Brain microvascular endothelial cell (primary cell): ENCODE measurements around the gene LDB3.

Source experiments
- DNase-seq: peaks from one replicate; pipeline ENCODE4 v3.0.0-alpha.2; 2020
- H3K27ac ChIP-seq: fragments of 250-450 bp; sonication (Bioruptor Pico); 2 replicates; pipeline ENCODE4 v1.5.1; 2020; ENCODE audit warnings: mild to moderate bottlenecking, moderate library complexity
- H3K27me3 ChIP-seq: fragments of 250-450 bp; sonication (Bioruptor Pico); replicated peaks from 2 replicates; pipeline ENCODE4 v1.5.1; 2020; ENCODE audit warnings: mild to moderate bottlenecking
- H3K36me3 ChIP-seq: fragments of 250-450 bp; sonication (Bioruptor Pico); replicated peaks from 2 replicates; pipeline ENCODE4 v1.5.1; 2020; ENCODE audit warnings: mild to moderate bottlenecking
- H3K4me3 ChIP-seq: 2 replicates; pipeline ENCODE4 v1.5.1; 2011; ENCODE audit warnings: low read depth, mild to moderate bottlenecking, control low read depth, low read length, moderate library complexity
- in situ Hi-C: cut with HindIII; loops from 2 replicates; pipeline ENCODE4 v1.10.0; 2017; ENCODE audit warnings: low sequenced_read_pairs, low pct_ligation_motif_present
- TF ChIP-seq, protein P1 (sequence below): IDR thresholded peaks from 2 replicates; pipeline ENCODE4 v1.5.1; 2011; ENCODE audit warnings: low read depth, mild to moderate bottlenecking, moderate library complexity, low read length, control low read depth, inconsistent platforms; ENCODE audit errors: missing control alignments

Gene LDB3

DNA sequence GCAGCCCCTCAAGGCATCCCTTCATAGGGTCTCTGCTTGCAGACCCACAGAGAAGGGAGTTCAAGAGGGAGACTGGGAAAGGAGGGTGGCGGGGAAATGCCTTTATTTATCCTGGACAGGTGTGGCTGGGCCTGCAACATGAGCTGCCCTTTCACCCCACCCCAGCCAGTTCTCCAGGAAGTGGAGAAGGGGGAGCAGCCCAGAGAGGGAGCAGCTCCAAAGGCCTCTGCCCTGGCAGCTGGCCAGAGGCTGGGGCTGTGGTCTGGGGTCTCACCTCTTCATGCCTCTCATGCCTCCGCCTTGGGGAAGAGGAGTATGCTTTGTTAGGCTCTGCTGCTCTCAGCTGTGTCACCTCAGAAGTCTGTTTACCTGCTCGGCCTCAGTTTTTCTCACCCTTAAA, 3.1 kb downstream of the LDB3 start:
- DNase-seq, result no peak
- Histone ChIP-seq H3K36me3 (no peaks in the 10 kb centered on the region), H3K4me3 (no peak overlapping the region), H3K27ac (no peak overlapping the region), H3K27me3 (no peaks in the 10 kb centered on the region)
- in situ Hi-C loops, result no loop called here
- TF ChIP-seq, protein P1, sequence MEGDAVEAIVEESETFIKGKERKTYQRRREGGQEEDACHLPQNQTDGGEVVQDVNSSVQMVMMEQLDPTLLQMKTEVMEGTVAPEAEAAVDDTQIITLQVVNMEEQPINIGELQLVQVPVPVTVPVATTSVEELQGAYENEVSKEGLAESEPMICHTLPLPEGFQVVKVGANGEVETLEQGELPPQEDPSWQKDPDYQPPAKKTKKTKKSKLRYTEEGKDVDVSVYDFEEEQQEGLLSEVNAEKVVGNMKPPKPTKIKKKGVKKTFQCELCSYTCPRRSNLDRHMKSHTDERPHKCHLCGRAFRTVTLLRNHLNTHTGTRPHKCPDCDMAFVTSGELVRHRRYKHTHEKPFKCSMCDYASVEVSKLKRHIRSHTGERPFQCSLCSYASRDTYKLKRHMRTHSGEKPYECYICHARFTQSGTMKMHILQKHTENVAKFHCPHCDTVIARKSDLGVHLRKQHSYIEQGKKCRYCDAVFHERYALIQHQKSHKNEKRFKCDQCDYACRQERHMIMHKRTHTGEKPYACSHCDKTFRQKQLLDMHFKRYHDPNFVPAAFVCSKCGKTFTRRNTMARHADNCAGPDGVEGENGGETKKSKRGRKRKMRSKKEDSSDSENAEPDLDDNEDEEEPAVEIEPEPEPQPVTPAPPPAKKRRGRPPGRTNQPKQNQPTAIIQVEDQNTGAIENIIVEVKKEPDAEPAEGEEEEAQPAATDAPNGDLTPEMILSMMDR, result no peak

DNA sequence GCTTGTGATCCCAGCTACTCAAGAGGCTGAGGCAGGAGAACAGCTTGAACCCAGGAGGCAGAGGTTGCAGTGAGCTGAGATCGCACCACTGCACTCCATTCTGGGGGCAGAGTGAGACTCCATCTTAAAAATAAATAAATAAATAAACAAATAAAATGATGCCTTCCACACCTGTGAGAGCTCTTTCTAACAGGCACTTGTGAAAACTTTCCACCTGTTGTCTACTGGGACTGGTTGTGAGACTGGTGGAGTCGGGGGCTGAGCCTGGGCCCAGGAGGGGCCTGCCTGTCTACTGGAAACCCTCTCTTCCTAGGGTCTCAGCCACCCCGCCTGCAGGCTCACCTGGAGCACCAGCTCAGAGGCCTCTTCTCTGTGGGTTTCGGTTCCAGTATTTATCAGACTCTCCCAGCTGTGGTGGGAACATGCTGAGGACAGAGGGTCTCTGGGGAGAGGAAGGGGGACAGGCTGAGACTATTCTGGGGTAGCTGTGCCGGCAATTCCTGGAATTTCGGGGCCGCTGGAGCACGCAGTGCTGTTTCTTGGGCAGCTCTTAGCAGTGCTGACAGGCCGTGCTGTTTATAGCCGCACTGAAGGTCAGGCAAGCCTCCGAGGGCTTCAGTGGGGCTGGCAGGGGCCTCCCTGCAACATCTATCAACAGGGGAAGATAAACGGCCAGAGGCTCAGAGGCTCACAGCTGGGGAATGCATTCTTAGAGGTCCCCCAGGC, 3.8 kb downstream of the LDB3 start:
- H3K27me3 ChIP-seq, result no peaks in the 10 kb centered on the region
- no peaks in the 10 kb centered on the region for H3K36me3 ChIP-seq
- TF ChIP-seq, protein P1, result no peak
- no peak overlapping the region for H3K4me3 ChIP-seq
- DNase-seq, result no peak
- in situ Hi-C loops, result no loop called here
- H3K27ac ChIP-seq, result no peak overlapping the region

DNA sequence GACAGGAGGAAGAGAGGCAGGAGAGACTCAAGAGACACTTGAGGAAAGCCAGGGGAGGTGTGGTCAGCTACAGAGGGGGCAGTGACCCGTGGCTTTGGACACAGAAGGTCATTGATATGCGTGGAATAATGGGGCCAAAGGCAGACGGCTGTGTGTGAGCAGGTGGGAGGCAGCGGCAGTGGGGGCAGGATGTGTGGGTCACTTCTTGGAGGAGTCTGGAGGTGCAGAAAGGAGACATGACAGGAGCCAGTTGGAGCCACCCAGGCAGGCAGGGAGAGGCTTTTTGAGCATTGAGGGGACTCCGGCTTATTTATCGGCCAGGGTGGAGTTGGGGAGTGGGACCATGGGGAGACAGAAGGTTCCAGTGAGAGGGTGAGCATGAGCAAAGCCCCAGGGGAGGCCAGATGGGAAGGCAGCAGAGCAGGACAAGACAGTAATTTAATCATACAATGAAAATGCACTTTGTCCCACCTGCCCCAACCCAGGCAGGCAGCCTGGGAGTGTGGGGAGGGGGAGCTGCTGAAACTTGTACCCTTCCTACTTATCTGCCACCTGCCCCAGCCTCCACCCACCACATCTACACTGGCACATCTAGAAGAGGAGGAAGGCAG, 5.0 kb downstream of the LDB3 start:
- H3K36me3 ChIP-seq, result no peaks in the 10 kb centered on the region
- in situ Hi-C loops, result no loop called here
- H3K27me3 ChIP-seq, result no peaks in the 10 kb centered on the region
- no peak overlapping the region for H3K4me3 ChIP-seq
- TF ChIP-seq, protein P1, result no peak
- DNase-seq, result no peak
- no peak overlapping the region for H3K27ac ChIP-seq

DNA sequence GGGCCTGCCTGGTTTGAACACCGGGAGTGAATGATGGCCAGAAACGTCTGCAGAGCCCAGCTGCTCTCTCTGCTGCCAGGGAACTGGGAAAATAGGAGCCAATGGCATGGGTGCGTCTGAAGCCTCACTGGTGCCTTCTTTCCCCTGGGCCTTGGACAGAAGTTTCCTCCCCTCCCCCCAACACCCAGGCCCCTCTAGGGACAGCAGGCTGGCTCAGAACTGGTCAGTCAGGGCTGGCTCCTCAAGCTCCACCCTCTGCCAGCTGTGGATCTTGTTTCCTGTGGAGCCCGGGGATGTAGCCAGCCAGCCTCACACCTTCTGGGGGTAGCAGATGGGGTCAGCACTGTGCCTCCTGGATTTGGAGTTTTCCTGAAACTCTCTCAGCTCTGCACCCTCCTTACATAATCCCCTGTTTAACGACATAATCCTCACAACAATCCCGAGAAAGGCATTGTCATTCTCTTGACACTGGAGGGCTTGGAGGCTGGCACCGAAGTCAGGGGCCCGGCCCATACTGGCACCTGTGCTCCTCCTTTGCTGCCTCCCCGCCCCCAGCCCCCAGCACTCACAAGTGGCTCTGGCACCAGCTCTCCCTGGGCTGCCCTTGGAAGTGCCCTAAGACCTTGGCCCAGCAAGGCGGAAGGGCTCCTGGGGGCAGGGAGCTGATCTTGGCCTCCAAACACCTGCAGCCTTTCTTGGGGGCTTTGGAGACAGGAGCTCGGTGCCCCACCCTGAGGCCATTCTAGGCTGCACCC, 5.7 kb downstream of the LDB3 start:
- TF ChIP-seq, protein P1, result no peak
- Histone ChIP-seq H3K27ac (no peak overlapping the region), H3K4me3 (no peak overlapping the region), H3K27me3 (no peaks in the 10 kb centered on the region), H3K36me3 (no peaks in the 10 kb centered on the region)
- in situ Hi-C loops, result no loop called here
- DNase-seq, result no peak

DNA sequence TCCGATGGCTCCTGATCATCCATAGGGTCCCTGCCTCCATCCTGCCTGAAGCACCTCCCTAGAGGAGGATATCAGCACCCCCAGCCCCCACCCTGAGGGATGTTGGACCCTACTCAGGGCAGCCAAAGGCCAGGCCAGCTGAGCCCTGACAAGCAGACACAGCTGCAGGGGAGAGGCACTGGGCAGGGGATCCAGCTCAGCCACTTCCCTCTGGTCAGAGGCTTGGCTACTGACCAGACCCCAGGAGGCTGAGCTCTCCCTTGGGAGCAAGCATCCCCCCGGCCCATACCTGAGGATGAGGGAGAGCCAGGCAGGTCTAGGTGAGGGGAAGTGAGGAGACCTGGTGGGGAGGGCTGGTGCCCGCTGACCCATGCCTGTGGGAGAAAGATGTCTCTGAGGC, 6.6 kb downstream of the LDB3 start:
- Histone ChIP-seq H3K27me3 (no peaks in the 10 kb centered on the region), H3K4me3 (no peak overlapping the region), H3K36me3 (no peaks in the 10 kb centered on the region), H3K27ac (no peak overlapping the region)
- in situ Hi-C loops, result no loop called here
- DNase-seq, result no peak
- TF ChIP-seq, protein P1, result no peak
